Right renal cortex interstitium (tissue), 3 donors: ENCODE results near the gene PDAP1. TPM values are rescaled to one million over a fixed set of nuclear protein-coding genes. Genes with fewer than 3 reads are reported as not detected.
"Not testable (repeated sequence)": the region's sequence is repeated elsewhere in the genome, so short reads cannot be mapped to it uniquely, and the experiment has no call there.

Experiments used
- DNase-seq, 3 donors: peaks; one replicate each; pipeline ENCODE4 v3.0.0-alpha.2; 2013; ENCODE audit warnings: low read depth in 3 of 3, low spot score in 2 of 3
- polyA plus RNA-seq, 3 donors: library from polyadenylated mRNA; unstranded; fragments of 120-200 nt; gene quantifications; one replicate each; pipeline ENCODE4 v1.2.1, GENCODE V29; 2013; ENCODE audit not compliant: insufficient read length in 3 of 3

Gene PDAP1
- polyA plus RNA-seq, 3 donors, result 145 to 149 (median 148) TPM

- no peak for DNase-seq
Observed at GRCh38 chr7:99380032-99380822, 28.2 kb downstream of the PDAP1 start.

- not testable (repeated sequence) for DNase-seq
Observed at GRCh38 chr7:99379693-99380031, 28.7 kb downstream of the PDAP1 start.

- DNase-seq, result no peak
Observed at GRCh38 chr7:99379043-99379577, 29.3 kb downstream of the PDAP1 start.

- no peak for DNase-seq
Observed at GRCh38 chr7:99375070-99375807, 33.2 kb downstream of the PDAP1 start.

GRCh38 chr7:99374111-99375064 is 34.0 kb downstream of the PDAP1 start, which contains the start of gene ARPC1B:
TSS of gene ARPC1B (plus strand) at chr7:99374730. CDS start at chr7:99385715, 10,985 bp downstream.
- DNase-seq, result no peak

GRCh38 chr7:99373091-99374066 is 35.0 kb downstream of the PDAP1 start:
- no peak for DNase-seq

- no peak for DNase-seq
Observed at GRCh38 chr7:99372275-99373090, 35.9 kb downstream of the PDAP1 start.

GRCh38 chr7:99371376-99371920 is 36.9 kb downstream of the PDAP1 start:
- no peak for DNase-seq

GRCh38 chr7:99369767-99370391 is 38.5 kb downstream of the PDAP1 start:
- no peak for DNase-seq

GRCh38 chr7:99368750-99369389 is 39.5 kb downstream of the PDAP1 start:
- DNase-seq, result no peak

- DNase-seq, result no peak
Observed at GRCh38 chr7:99366646-99367045, 41.8 kb downstream of the PDAP1 start.

GRCh38 chr7:99365318-99366141 is 42.9 kb downstream of the PDAP1 start:
- DNase-seq, result no peak

GRCh38 chr7:99363286-99363685 is 45.1 kb downstream of the PDAP1 start:
- DNase-seq, result no peak

GRCh38 chr7:99362801-99363200 is 45.6 kb downstream of the PDAP1 start:
- no peak for DNase-seq

- DNase-seq, result no peak
Observed at GRCh38 chr7:99359465-99360154, 48.8 kb downstream of the PDAP1 start.

GRCh38 chr7:99358521-99358920 is 49.9 kb downstream of the PDAP1 start:
- not testable (repeated sequence) for DNase-seq
